Loucy (cell line): ENCODE measurements around the gene DTNBP1.

Experiments
- H2AFZ ChIP-seq: fragments of 200-600 bp; sonication (generic); 2 replicates; pipeline ENCODE4 v1.6.0; 2016; ENCODE audit warnings: antibody characterized with exemption, mild to moderate bottlenecking, low read length, moderate library complexity
- H3F3A ChIP-seq: fragments of 200-600 bp; 2 replicates; pipeline ENCODE4 v1.6.0; 2016; ENCODE audit warnings: antibody characterized with exemption, low read depth, mild to moderate bottlenecking
- H3K27me3 ChIP-seq: fragments of 200-600 bp; sonication (generic); 2 replicates; pipeline ENCODE4 v1.6.1; 2014; ENCODE audit warnings: low read length, mild to moderate bottlenecking; ENCODE audit not compliant: insufficient read depth, poor library complexity, severe bottlenecking
- H3K36me3 ChIP-seq: fragments of 200-600 bp; sonication (generic); 2 replicates; pipeline ENCODE4 v1.6.1; 2016; ENCODE audit warnings: low read length; ENCODE audit not compliant: insufficient read depth
- H3K4me1 ChIP-seq: fragments of 200-600 bp; sonication (generic); 2 replicates; pipeline ENCODE4 v1.5.1; 2014; ENCODE audit warnings: low read length, mild to moderate bottlenecking; ENCODE audit not compliant: insufficient read depth, poor library complexity, severe bottlenecking
- H3K4me2 ChIP-seq: fragments of 200-600 bp; sonication (generic); 2 replicates; pipeline ENCODE4 v1.6.0; 2014; ENCODE audit warnings: antibody characterized with exemption, low read length, low read depth, mild to moderate bottlenecking; ENCODE audit not compliant: poor library complexity, severe bottlenecking
- H3K4me3 ChIP-seq: fragments of 200-600 bp; sonication (generic); 2 replicates; pipeline ENCODE4 v1.5.1; 2014; ENCODE audit warnings: low read length, mild to moderate bottlenecking, mixed read lengths; ENCODE audit not compliant: poor library complexity, severe bottlenecking
- H3K79me2 ChIP-seq: fragments of 200-600 bp; sonication (generic); 2 replicates; pipeline ENCODE4 v1.6.1; 2014; ENCODE audit warnings: low read length; ENCODE audit not compliant: insufficient read depth
- H3K9ac ChIP-seq: fragments of 200-600 bp; sonication (generic); 2 replicates; pipeline ENCODE4 v1.6.0; 2014; ENCODE audit warnings: mild to moderate bottlenecking, low read depth, low read length, moderate library complexity; ENCODE audit not compliant: poor library complexity, severe bottlenecking
- H3K9me2 ChIP-seq: fragments of 200-600 bp; sonication (generic); replicated peaks from 2 replicates; pipeline ENCODE4 v1.6.1; 2016; ENCODE audit warnings: low read depth, low read length, mixed read lengths
- H3K9me3 ChIP-seq: fragments of 200-600 bp; sonication (generic); 2 replicates; pipeline ENCODE4 v1.6.1; 2014; ENCODE audit warnings: mild to moderate bottlenecking, antibody characterized with exemption, low read length, low read depth; ENCODE audit not compliant: insufficient read depth
- H4K20me1 ChIP-seq: fragments of 200-600 bp; sonication (generic); 2 replicates; pipeline ENCODE4 v1.6.0; 2014; ENCODE audit warnings: antibody characterized with exemption, low read length, mild to moderate bottlenecking; ENCODE audit not compliant: insufficient read depth, poor library complexity, severe bottlenecking
- CTCF ChIP-seq: fragments of 200-600 bp; sonication (generic); conservative IDR thresholded peaks from 2 replicates; pipeline ENCODE4 v1.5.1; 2014; ENCODE audit warnings: mild to moderate bottlenecking, antibody characterized with exemption, low read length
- EZH2phosphoT487 ChIP-seq: fragments of 200-600 bp; IDR thresholded peaks from 2 replicates; pipeline ENCODE4 v1.6.1; 2018; ENCODE audit warnings: antibody characterized with exemption, mild to moderate bottlenecking, moderate library complexity, borderline replicate concordance

The DTNBP1 gene

GRCh38 chr6:15596186-15596896, 66.5 kb downstream of the DTNBP1 start:
- H3K4me2 ChIP-seq = peak overlapping the region; percentile 36
- H2AFZ ChIP-seq = no peak overlapping the region
- no peaks in the 10 kb centered on the region for H3F3A ChIP-seq
- H3K9me2 ChIP-seq = no peaks in the 10 kb centered on the region
- no peak overlapping the region for H3K4me3 ChIP-seq
- no peak for TF ChIP-seq CTCF
- TF ChIP-seq EZH2phosphoT487 = no peak
- peaks cover 3% of the 10 kb centered on the region; the same call in 1 of the 2 replicates for H3K36me3 ChIP-seq
- H3K9me3 ChIP-seq = no peaks in the 10 kb centered on the region
- no peaks in the 10 kb centered on the region for H3K27me3 ChIP-seq
- H3K4me1 ChIP-seq = peaks cover 39% of the 10 kb centered on the region
- no peak overlapping the region for H3K9ac ChIP-seq
- H3K79me2 ChIP-seq = peaks cover 16% of the 10 kb centered on the region; the same call in 1 of the 2 replicates
- peaks cover 3% of the 10 kb centered on the region for H4K20me1 ChIP-seq

GRCh38 chr6:15595461-15596173, 67.2 kb downstream of the DTNBP1 start:
- no peak for TF ChIP-seq EZH2phosphoT487
- no peak for TF ChIP-seq CTCF
- H3K9ac ChIP-seq = no peak overlapping the region
- peaks cover 16% of the 10 kb centered on the region; the same call in 1 of the 2 replicates for H3K79me2 ChIP-seq
- peaks cover 39% of the 10 kb centered on the region for H3K4me1 ChIP-seq
- no peak overlapping the region for H3K4me3 ChIP-seq
- no peak overlapping the region for H2AFZ ChIP-seq
- no peaks in the 10 kb centered on the region for H3F3A ChIP-seq
- H3K27me3 ChIP-seq = no peaks in the 10 kb centered on the region
- no peaks in the 10 kb centered on the region; the same call in 1 of the 2 replicates for H3K36me3 ChIP-seq
- H3K9me2 ChIP-seq = no peaks in the 10 kb centered on the region
- H4K20me1 ChIP-seq = peaks cover 3% of the 10 kb centered on the region
- H3K4me2 ChIP-seq = no peak overlapping the region
- H3K9me3 ChIP-seq = no peaks in the 10 kb centered on the region

GRCh38 chr6:15594512-15595259, 68.1 kb downstream of the DTNBP1 start:
- Histone ChIP-seq H3K4me2 (no peak overlapping the region), H3K9ac (no peak overlapping the region), H3K27me3 (no peaks in the 10 kb centered on the region), H3K4me3 (no peak overlapping the region), H3K36me3 (no peaks in the 10 kb centered on the region), H3K79me2 (peaks cover 16% of the 10 kb centered on the region; the same call in 1 of the 2 replicates), H4K20me1 (peaks cover 3% of the 10 kb centered on the region), H3F3A (no peaks in the 10 kb centered on the region), H3K4me1 (peaks cover 32% of the 10 kb centered on the region), H3K9me2 (no peaks in the 10 kb centered on the region), H3K9me3 (no peaks in the 10 kb centered on the region), H2AFZ (no peak overlapping the region)
- no peak for TF ChIP-seq EZH2phosphoT487
- no peak for TF ChIP-seq CTCF
